NCI-H2171 (cell line): ENCODE results near the gene GSTM2.
"Not testable (repeated sequence)": the region's sequence is repeated elsewhere in the genome, so short reads cannot be mapped to it uniquely, and the experiment has no call there.

Source experiments
- DNase-seq: peaks from one replicate; lab custom pipeline; 2025; lab: John Stamatoyannopoulos, UW

GSTM2 gene

DNA sequence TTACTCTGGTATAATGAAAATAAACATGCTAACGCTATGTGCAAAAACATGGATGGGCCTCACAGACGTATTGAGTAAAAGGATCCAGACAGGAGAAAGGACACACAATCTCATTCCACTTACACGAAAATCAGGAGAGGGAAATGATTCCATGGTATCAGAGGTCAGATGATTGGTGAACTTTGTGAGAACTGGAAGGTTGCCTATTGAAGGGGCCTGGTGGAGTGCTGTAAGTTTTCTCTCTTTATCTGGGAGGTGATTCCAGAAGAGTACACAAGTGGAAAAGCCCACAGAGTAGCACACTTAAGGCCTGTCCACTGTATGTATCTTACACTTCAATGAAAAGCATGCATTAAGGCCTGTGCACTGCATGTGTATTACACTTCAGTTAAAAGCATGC lies 9.6 kb downstream of the GSTM2 start:
- no peak for DNase-seq

DNA sequence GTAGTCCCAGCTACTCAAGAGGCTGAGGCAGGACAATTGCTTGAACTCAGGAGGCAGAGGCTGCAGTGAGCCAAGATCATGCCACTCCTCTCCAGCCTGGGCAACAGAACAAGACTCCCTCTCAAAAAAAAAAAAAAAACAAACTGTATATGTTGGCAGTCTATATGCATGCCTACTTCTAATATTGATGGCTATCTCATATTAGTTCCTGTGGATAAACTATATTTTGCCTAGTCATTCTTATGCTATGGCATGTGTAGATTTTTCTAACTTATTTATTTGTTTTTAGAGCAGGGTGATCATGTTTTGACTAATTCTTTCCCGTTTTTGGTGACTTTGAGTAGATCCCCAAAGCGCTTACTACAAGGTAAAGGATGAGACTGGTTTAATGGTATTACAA lies 10.8 kb downstream of the GSTM2 start:
- DNase-seq = not testable (repeated sequence)

DNA sequence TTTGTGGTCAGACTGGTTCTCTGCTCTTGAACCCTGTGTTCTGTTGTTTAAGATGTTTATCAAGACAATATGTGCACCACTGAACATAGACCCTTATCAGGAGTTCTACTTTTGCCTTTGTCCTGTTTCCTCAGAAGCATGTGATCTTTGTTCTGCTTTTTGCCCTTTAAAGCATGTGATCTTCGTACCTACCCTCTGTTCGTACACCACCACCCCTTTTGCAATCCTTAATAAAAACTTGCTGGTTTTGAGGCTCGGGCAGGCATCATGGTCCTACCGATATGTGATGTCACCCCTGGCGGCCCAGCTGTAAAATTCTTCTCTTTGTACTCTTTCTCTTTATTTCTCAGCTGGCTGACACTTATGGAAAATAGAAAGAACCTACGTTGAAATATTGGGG lies 16.9 kb downstream of the GSTM2 start:
- DNase-seq = not testable (repeated sequence)

DNA sequence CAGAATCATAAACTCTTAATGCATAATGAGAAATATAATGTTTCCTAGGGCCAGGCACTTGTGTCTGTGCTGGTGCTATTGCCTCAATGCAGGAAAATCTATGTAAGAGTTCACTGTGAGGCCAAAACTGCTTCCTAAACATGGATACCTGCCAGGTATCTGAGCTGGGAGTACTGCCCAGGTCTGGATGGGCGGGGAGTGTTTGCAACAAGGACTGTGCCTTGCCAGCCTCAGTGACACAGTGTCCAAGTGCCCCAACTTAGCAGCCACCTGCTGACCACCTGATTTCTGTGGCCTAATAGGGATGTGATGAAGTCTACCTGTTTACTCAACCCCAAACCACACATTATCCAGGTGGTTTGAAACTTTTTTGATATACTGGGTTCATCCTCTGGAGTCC lies 17.5 kb downstream of the GSTM2 start:
- not testable (repeated sequence) for DNase-seq

DNA sequence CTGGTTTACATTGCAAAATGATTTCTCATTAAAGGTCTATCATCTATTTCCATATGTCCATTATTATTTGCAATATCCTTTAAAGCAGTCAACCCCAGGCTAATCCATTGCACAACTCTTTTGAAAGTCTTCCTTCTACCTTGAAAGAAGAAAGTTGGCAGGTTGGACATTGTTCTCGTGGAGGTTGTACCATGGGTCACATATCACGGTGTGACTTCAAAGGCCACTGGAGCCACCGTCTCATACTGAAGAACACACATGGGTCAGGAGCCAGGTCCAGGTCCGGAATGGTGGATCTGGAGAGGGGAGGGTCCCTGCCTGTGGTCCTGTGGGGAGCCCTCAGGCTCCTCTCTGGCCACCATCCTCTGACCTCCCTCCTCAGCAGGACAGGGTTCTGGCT lies 18.0 kb downstream of the GSTM2 start:
- not testable (repeated sequence) for DNase-seq

DNA sequence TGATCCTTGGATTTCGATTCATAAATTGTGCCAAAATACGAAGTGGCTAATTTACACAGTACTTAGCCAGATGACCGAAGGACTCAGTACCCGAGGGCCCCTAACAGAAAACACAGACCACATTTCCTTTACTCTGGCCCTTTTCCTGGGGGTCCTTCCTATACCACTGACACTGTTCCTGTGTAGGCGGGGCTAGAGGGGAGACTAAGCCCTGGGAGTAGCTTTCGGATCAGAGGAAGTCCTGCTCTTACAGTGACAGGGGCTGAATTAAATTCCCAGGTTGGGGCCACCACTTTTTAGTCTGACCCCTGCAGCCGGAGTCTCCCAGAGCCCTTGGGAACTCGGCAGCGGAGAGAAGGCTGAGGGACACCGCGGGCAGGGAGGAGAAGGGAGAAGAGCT lies 19.3 kb downstream of the GSTM2 start:
- not testable (repeated sequence) for DNase-seq

DNA sequence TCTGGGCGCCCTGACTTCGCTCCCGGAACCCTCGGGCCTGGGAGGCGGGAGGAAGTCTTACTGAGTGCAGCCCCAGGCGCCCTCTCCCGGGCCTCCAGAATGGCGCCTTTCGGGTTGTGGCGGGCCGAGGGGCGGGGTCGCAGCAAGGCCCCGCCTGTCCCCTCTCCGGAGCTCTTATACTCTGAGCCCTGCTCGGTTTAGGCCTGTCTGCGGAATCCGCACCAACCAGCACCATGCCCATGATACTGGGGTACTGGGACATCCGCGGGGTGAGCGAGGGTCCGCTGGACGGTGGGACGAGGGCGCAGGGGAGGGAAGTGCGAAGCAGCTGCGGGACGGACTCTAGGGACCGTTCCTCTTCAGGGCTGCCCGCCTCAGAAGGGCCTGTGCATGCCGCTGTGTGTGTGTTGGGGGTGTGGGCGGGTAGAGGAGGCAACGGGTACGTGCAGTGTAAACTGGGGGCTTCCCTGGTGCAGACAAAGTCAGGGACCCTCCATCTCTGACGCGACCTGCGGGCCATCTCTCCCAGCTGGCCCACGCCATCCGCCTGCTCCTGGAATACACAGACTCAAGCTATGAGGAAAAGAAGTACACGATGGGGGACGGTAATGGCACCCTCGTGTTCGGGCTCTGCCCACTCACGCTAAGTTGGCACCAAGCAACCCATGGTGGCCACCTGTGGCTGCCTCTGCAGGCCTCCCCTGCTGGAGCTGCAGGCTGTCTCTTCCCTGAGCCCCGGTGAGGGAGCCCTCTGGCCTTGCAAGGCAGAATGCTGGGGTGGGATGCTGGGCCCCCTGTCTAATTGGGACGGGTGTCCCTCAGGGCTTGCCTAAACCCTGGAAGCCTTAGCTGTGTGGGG lies 20.0 kb downstream of the GSTM2 start, which contains the start of gene GSTM1:
Gene GSTM1 (plus strand): TSS at position 177 of the 859 bp plus-strand sequence. CDS start 57 bp downstream, at position 234.
- no peak for DNase-seq

DNA sequence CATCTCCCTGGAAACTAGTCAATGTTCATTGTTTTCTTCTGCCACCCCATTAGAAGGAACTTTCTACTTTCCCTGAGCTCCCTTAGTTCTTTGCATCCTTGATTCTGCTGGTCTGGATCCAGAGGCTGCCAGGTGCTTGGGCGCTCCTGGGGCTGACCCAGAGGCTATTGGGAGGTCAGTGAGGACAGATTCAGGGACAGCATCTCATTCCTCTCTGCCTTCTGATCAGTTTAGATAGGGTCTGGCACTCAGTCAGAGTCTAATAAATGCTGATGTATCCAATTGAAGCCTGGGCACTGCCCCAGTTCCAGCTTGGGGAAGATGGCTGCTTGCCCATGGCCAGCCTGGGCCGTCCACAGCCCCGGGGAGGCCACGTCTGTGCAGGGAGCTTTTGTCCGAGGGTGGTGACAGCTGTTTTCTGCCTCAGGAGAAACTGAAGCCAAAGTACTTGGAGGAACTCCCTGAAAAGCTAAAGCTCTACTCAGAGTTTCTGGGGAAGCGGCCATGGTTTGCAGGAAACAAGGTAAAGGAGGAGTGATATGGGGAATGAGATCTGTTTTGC lies 22.1 kb downstream of the GSTM2 start:
- DNase-seq = no peak

DNA sequence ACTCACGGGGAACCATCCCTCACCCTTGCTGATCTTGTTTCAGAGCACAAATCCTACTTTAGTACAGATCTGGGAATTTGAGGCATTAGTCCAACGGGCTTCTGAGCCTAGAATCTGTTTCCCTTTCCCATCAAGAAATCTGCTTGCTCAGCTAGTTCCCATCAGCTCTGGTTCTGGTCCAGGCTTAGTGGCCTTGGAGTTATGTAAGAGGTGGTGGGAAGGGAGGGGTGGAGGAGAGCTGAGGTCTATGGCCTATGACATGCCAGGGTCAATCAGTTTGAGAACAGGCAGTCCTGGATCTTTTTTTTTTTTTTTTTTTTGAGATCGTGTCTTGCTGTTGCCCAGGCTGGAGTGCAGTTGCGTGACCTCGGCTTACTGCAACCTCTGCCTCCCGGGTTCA lies 23.9 kb downstream of the GSTM2 start:
- no peak for DNase-seq

DNA sequence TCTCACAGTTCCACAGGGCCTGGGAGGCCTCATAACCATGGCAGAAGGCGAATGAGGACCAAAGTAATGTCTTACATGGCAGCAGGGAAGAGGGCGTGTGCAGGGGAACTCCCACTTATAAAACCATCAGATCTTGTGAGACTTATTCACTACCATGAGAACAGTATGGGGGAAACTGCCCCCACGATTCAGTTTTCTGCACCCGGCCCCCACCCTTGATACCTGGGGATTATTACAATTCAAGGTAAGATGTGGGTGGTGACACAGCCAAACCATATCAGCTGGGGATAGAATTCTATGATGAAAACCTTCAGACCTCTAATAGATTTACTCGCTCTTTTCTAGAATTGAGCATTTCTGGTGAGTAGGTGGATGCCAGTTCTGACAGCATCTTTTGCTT lies 26.5 kb downstream of the GSTM2 start:
- not testable (repeated sequence) for DNase-seq

DNA sequence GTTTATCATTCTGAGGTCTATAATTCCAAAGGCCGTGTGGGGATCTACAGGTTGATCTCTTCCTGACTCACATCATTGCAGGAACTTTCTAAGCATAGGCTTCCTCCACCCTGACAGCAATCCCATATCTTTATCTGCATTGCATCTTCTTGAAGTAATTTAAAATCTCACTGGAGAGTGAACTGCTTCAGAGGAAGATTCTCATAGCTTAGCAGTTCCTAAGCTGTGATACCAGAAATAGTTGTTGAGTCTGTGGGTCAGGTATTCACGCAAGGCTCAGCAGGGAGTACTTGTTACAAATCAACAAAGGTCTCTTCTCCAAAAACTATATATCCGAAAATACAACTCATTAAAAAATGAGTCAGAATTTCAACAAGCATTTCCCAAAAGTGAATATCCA lies 27.3 kb downstream of the GSTM2 start:
- not testable (repeated sequence) for DNase-seq

DNA sequence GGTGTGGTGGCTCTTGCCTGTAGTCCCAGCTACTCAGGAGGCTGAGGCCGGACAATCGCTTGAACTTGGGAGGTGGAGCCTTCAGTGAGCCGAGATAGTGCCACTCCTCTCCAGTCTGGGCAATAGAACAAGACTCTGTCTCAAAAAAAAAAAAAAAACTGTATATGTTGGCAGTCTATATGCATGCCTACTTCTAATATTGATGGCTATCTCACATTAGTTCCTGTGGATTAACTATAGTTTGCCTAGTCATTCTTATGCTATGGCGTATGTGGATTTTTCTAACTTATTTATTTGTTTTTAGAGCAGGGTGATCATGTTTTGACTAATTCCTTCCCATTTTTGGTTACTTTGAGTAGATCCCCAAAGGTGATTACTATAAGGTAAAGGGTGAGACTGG lies 29.2 kb downstream of the GSTM2 start:
- DNase-seq = no peak

DNA sequence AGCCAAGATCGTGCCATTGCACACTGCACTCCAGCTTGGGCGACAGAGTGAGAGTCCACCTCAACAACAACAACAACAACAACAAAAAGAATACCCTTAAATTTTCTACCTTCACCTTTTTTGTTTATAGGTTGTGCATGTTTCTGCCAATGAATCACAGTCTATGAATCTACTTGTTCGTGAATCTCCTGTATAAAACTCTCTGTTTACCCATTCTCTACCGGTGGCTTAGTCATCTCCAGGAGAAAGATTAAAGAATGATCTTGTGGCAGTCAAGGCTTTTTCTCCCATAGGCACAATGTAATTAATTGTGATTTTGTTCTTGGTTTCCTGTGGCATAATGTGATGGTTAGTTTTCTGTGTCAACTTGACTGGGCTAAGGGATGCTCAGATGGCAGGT lies 30.0 kb downstream of the GSTM2 start:
- not testable (repeated sequence) for DNase-seq

DNA sequence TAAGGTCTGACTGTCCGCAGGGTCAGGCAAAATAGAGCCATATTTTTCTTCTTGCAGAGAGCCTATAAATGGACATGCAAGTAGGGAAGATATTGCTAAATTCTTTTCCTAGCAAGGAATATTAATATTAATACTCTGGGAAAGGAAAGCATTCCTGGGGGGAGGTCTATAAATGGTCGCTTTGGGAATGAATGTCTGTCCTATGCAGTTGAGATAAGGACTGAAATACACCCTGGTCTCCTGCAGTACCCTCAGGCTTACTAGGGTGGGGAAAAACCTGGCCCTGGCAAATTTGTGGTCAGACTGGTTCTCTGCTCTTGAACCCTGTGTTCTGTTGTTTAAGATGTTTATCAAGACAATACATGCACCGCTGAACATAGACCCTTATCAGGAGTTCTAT lies 35.1 kb downstream of the GSTM2 start:
- not testable (repeated sequence) for DNase-seq

DNA sequence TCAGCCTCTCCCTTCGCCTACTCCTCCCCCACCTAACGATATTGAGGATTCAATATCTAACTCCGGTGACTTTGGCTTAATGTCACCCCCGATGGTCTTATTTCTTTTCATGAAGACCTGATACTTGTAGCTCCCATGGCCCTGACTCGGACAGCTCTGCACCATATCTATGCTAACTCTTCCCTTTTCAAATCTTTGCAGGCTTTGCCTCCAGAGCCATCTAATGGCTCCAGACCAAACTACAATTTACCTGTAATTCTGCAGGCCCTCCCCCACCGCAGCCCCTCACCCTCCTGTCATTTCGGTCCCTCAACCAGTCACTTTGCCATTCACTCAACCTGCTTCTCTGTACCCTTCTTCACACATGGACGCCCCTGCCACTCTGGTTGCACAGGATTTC lies 36.3 kb downstream of the GSTM2 start:
- no peak for DNase-seq

DNA sequence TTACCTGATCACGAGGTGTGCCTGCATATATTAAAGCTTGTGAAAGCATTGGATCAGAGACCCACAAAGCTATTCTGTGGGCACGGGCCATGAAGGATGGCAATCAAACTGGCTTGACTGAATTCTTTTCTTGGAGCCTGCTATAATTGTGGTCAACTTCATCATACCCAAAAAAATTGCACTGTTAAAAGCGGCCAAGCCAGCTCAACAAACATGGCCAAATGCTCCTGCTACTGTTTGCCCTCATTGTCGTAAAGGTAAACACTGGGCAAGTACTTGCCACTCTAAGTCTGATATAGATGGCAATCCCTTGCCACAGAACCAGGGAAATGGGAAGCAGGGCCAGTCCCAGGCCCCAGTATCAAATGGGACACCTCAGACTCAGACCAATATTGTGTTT lies 37.6 kb downstream of the GSTM2 start:
- no peak for DNase-seq

DNA sequence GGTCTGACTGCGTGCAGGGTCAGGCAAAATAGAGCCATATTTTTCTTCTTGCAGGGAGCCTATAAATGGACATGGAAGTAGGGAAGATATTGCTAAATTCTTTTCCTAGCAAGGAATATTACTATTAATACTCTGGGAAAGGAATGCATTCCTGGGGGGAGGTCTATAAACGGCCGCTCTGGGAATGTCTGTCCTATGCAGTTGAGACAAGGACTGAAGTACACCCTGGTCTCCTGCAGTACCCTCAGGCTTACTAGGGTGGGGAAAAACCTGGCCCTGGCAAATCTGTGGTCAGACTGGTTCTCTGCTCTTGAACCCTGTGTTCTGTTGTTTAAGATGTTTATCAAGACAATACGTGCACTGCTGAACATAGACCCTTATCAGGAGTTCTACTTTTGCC lies 41.1 kb downstream of the GSTM2 start:
- DNase-seq = not testable (repeated sequence)

DNA sequence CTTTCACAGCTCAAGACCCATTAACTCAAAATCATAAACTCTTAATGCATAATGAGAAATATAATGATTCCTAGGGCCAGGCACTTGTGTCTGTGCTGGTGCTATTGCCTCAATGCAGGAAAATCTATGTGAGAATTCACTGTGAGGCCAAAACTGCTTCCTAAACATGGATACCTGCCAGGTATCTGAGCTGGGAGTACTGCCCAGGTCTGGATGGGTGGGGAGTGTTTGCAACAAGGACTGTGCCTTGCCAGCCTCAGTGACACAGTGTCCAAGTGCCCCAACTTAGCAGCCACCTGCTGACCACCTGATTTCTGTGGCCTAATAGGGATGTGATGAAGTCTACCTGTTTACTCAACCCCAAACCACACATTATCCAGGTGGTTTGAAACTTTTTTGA lies 42.0 kb downstream of the GSTM2 start:
- DNase-seq = not testable (repeated sequence)

DNA sequence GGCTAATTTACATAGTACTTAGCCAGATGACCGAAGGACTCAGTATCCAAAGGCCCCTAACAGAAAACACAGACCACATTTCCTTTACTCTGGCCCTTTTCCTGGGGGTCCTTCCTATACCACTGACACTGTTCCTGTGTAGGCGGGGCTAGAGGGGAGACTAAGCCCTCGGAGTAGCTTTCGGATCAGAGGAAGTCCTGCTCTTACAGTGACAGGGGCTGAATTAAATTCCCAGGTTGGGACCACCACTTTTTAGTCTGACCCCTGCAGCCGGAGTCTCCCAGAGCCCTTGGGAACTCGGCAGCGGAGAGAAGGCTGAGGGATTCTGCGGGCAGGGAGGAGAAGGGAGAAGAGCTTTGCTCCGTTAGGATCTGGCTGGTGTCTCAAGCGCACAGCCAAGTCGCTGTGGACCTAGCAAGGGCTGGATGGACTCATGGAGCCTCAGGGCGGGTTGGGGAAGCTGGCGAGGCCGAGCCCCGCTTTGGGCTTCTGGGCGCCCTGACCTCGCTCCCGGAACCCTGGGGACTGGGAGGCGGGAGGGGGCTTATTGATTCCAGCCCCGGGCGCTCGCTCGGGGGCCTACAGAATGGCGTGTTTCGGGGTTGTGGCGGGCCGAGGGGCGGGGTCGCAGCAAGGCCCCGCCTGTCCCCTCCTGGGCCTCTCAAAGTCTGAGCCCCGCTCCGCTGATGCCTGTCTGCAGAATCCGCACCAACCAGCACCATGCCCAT lies 43.9 kb downstream of the GSTM2 start, which contains the start of gene GSTM5:
Gene GSTM5 (plus strand): TSS at position 659 of the 728 bp plus-strand sequence. CDS start 62 bp downstream, at position 721.
- not testable (repeated sequence) for DNase-seq

DNA sequence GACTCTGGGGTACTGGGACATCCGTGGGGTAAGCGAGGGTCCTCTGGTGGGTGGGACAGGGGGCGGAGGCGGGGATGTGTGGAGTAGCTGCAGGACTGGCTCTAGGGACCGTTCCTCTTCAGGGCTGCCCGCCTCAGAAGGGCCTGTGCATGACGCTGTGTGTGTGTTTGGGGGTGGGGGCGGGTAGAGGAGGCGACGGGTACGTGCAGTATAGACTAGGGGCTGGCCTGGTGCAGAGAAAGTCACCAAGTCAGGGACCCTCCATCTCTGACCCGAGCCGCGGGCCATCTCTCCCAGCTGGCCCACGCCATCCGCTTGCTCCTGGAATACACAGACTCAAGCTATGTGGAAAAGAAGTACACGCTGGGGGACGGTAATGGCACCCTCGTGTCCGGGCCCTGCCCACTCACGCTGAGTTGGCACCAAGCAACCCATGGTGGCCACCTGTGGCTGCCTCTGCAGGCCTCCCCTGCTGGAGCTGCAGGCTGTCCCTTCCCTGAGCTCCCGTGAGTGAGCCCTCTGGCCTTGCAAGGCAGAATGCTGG lies 44.5 kb downstream of the GSTM2 start:
- no peak for DNase-seq

DNA sequence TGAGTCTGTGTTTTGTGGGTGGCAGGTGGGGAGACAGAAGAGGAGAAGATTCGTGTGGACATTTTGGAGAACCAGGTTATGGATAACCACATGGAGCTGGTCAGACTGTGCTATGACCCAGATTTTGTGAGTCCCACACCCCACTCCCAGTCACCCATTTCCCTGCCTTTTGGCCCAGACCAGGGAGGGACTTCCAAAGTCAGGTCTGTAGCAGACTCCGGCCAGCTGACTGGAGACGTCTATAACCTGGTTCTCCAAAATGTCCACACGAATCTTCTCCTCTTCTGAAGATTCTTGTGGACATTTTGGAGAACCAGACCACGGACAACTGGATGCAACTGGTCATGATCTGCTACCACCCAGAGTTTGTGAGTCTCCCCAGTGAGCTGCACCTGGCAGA lies 45.8 kb downstream of the GSTM2 start:
- DNase-seq = no peak

DNA sequence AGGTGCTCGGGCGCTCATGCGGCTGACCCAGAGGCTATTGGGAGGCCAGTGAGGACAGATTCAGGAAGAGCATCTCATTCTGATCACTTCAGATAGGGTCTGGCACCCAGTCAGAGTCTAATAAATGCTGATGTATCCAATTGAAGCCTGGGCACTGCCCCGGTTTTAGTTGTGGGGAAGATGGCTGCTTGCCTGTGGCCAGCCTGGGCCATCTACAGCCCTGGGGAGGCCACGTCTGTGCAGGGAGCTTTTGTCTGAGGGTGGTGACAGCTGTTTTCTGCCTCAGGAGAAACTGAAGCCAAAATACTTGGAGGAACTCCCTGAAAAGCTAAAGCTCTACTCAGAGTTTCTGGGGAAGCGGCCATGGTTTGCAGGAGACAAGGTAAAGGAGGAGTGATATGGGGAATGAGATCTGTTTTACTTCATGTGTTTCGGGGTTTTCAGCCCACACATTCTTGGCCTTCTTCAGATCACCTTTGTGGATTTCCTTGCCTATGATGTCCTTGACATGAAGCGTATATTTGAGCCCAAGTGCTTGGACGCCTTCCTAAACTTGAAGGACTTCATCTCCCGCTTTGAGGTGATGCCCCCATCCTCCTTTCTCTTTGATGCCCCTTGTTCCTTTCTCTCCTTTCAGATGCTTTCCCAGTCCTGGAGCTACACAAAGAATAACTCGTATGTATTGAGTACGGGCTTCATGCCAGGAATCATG lies 47.0 kb downstream of the GSTM2 start:
- no peak for DNase-seq
